ENCODE data around the gene ITIH3. TPM values are rescaled to one million over a fixed set of nuclear protein-coding genes. Genes with fewer than 3 reads are reported as not detected.

ITIH3 gene, protein sequence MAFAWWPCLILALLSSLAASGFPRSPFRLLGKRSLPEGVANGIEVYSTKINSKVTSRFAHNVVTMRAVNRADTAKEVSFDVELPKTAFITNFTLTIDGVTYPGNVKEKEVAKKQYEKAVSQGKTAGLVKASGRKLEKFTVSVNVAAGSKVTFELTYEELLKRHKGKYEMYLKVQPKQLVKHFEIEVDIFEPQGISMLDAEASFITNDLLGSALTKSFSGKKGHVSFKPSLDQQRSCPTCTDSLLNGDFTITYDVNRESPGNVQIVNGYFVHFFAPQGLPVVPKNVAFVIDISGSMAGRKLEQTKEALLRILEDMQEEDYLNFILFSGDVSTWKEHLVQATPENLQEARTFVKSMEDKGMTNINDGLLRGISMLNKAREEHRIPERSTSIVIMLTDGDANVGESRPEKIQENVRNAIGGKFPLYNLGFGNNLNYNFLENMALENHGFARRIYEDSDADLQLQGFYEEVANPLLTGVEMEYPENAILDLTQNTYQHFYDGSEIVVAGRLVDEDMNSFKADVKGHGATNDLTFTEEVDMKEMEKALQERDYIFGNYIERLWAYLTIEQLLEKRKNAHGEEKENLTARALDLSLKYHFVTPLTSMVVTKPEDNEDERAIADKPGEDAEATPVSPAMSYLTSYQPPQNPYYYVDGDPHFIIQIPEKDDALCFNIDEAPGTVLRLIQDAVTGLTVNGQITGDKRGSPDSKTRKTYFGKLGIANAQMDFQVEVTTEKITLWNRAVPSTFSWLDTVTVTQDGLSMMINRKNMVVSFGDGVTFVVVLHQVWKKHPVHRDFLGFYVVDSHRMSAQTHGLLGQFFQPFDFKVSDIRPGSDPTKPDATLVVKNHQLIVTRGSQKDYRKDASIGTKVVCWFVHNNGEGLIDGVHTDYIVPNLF
- 0.14 TPM in 1 of 2 replicates, not detected in the other for total RNA-seq

GRCh38 chr3:52794612-52795099, at the start of gene ITIH3:
TSS of gene ITIH3 (plus strand) at chr3:52794796. CDS start at chr3:52794804, 8 bp downstream.

DNA sequence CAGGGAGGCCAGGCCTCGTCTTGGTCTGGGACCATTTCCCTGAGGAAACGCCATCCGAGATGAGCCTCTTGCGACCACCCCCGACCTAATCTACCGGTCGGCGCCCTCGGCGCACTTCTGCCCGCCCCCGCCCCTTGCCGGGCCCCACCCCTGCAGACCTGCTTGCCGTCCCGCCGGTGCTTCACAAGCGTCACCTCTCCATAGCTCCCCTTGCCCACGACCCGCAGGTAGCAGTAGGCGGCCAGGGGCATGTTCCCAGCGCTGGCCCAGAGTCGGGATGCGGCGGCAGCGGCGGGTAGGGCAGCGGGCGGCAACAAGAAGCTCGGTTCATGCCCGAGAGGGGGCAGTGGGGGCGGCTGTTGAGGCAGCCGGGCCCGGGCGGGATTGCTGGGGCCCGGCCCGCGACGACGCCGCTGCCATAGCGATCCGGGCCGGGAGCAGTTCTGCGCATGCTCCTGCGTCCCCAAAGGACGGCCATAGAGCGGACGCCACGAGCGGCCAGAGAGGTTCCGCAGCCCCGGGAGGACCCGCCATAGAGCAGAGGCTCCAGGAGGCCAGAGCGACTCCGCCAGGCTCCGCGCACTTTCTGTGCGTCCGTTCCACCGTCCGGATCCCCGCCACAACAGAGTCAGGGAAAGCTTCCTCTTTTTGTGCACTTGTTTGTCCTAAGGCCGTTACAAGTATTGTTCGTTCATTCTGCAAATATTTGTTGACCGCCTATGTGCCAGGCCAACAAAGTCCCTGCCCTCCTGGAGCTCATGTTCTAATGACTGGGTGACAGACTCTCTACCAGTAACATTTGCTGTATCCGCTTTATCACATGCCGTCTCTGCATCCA, 23.9 kb upstream of the ITIH3 start, which contains the start of gene NEK4:
Gene NEK4 (minus strand): TSS at position 445 of the 838 bp plus-strand sequence. CDS start 194 bp downstream, at position 251.

DNA sequence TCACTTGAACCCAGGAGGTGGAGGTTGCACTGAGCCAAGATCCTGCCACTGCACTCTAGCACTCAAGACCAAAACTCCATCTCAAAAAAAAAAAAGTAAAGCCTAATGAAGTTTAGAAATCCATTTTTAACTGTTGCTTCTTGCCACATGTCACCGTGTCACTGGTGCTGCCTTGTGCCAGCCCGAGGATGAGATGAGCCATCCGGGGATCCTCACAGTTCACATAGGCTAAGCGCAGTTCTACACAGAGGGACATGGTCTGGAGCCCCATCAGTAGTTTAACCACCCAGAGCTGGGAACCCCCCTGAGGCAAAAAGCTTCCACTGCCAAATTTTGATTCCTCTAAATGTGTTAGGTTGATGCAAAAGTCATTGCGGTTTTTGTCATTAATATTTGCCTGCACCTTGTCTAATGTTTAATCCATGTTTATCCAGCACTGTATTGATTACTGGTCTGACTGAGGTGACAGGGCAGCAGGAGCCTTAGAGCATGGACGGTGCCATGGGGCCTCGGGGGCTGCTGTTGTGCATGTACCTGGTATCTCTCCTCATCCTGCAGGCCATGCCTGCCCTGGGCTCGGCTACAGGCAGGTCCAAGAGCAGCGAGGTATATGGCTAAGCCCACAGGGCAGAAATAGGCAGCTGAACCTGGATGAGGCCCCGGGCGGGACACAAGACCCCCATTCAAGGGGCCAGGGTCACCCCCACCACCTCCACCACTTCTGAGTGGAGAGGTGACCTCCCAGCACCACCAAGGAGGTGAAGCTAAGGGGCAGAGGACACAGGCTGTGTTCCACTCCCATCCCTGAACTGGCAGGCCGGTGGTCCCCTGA, 17.3 kb upstream of the ITIH3 start, which contains the start of gene ITIH1:
Gene ITIH1 (plus strand): TSS at position 473 of the 832 bp plus-strand sequence. CDS start 17 bp downstream, at position 490.

DNA sequence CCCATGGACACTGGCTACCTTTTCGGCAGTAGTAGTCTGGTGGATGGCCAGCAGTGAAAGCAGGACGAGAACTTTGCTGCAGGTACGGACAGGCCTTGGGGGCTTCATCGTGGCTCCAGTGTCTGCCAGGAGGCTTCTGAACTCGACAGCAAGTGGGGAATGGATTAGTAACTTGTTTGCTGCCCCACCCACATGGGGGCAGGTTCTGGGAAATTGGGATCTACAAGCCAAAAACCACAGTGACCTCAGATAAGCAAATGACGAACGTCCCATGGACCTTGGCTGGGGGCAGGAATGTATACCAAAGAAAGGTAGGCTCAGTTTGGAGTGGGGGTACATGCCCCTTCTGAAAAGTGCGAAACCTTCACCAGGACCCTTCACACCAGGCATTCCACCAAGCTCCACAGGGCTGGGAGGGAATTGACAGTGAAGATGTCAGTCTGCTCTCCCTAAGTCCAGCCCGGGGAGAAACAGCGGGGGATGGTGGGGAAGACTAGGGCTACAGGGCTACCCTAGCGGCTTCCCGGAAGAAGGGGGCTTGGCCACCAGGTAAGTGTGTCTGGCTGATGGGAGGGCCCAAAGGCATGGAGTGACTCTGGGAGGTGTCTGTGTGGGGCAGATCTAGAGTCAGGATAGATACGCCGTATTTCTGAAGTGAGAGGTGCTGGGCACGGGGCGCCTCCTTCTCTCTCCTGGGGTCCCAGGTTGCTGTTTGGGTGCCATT, 36.1 kb downstream of the ITIH3 start, which contains the start of gene ITIH4:
Gene ITIH4 (minus strand): TSS at position 138 of the 724 bp plus-strand sequence. CDS start 30 bp downstream, at position 108.

DNA sequence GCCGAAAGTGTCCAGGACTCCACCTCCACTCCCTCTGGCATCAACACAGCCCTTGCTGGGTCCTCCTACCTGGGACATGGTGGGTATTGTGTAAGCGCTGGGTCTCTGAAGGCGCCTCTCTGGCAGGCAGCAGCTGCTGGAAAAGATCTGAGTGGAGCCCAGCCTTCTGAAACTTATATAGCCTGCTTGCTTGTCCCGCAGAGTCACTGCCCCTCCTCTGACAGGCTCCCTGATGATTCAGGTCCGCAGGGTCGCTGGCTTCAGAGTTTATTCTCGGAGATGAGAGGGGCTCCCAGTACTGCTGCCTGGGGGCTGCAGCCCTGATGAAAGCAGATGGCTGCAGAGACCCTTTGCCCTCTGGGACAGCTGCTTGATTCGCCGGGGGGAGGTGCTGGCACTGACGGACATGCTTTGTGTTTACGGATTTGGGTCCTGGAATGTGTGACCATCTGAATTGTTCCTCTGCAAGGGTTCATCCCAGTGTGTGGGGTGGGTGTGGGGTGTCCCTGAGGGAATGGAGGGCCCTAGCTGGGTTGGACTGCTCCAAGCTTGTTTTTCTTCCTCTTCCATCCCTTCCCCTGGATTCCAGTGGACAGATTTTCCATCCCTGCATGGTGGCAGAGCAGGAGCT, 40.4 kb downstream of the ITIH3 start, which contains the start of gene MUSTN1:
Gene MUSTN1 (minus strand): TSS at position 149 of the 631 bp plus-strand sequence. CDS start 71 bp downstream, at position 78.

Small RNA genes within 50 kb of the gene (small RNA-seq; reads per million reads assigned to genes)
- gene MIR8064 (ENCODE audit: low replicate concordance) = not detected
- not detected for gene MUSTN1 (ENCODE audit: low replicate concordance)

Other genes starting within 250 kb of the ITIH3 start
- 86.4 and 93.6 TPM in 2 replicates for gene PBRM1, start 108.9 kb upstream of the ITIH3 start, total RNA-seq
- gene GNL3, start 108.8 kb upstream of the ITIH3 start, total RNA-seq = 134 and 171 TPM in 2 replicates
- gene GLT8D1, start 89.0 kb upstream of the ITIH3 start, total RNA-seq = 80.5 and 96.1 TPM in 2 replicates
- 70.2 and 75.5 TPM in 2 replicates for gene SPCS1, start 88.7 kb upstream of the ITIH3 start, total RNA-seq
- gene NEK4, start 23.9 kb upstream of the ITIH3 start, total RNA-seq = 23.2 and 34.8 TPM in 2 replicates
- not detected in 2 replicates for gene ITIH1, start 17.2 kb upstream of the ITIH3 start, total RNA-seq
- 0.57 and 0.88 TPM in 2 replicates for gene ITIH4, start 35.9 kb downstream of the ITIH3 start, total RNA-seq
- gene MUSTN1, start 40.2 kb downstream of the ITIH3 start, total RNA-seq = not detected in 2 replicates
- 17.1 and 22.0 TPM in 2 replicates for gene STIMATE, start 102.8 kb downstream of the ITIH3 start, total RNA-seq